ENCODE results near the gene COQ2.

COQ2 gene

GRCh38 chr4:83216959-83217683 lies 67.5 kb downstream of the COQ2 start:
- H3K36me3 ChIP-seq (ENCODE audit: control insufficient read depth, insufficient read depth, low read length): no peaks in the 10 kb centered on the region
- H3K4me3 ChIP-seq (ENCODE audit: low read depth, low read length): no peak overlapping the region
- no peak overlapping the region for H3K4me2 ChIP-seq (ENCODE audit: low read length)
- H3K4me1 ChIP-seq: no peaks in the 10 kb centered on the region
- H3K27me3 ChIP-seq (ENCODE audit: control insufficient read depth, insufficient read depth, low read length): no peaks in the 10 kb centered on the region
- no peaks in the 10 kb centered on the region for H3K79me2 ChIP-seq
- H3K9me3 ChIP-seq (ENCODE audit: control insufficient read depth, low read length): no peaks in the 10 kb centered on the region
- H3K9ac ChIP-seq: no peak overlapping the region
- no peak overlapping the region for H3K27ac ChIP-seq
- no peak for TF ChIP-seq CTCF (IDR thresholded peaks at IDR 0.05)
- no peak overlapping the region for H2AFZ ChIP-seq

GRCh38 chr4:83214079-83214478 lies 70.5 kb downstream of the COQ2 start:
- H3K4me3 ChIP-seq (ENCODE audit: low read depth, low read length): no peak overlapping the region
- no peak for TF ChIP-seq CTCF (IDR thresholded peaks at IDR 0.05)
- no peak overlapping the region for H2AFZ ChIP-seq
- H3K36me3 ChIP-seq (ENCODE audit: control insufficient read depth, insufficient read depth, low read length): no peaks in the 10 kb centered on the region
- H3K79me2 ChIP-seq: no peaks in the 10 kb centered on the region
- no peak overlapping the region for H3K4me2 ChIP-seq (ENCODE audit: low read length)
- H3K27ac ChIP-seq: no peak overlapping the region
- H3K9me3 ChIP-seq (ENCODE audit: control insufficient read depth, low read length): no peaks in the 10 kb centered on the region
- no peaks in the 10 kb centered on the region for H3K4me1 ChIP-seq
- no peaks in the 10 kb centered on the region for H3K27me3 ChIP-seq (ENCODE audit: control insufficient read depth, insufficient read depth, low read length)
- H3K9ac ChIP-seq: no peak overlapping the region
